Coronary artery (tissue), 2 donors: ENCODE measurements around the gene EEFSEC.

ENCODE experiments used
- DNase-seq: peaks from one replicate; pipeline ENCODE4 v3.0.0-alpha.2; 2017; ENCODE audit warnings: low spot score
- H3K27ac ChIP-seq, 2 donors: fragments of 200-600 bp; sonication (generic); one replicate each; pipeline ENCODE4 v1.5.1; 2016 to 2019
- H3K4me3 ChIP-seq: fragments of 200-600 bp; sonication (generic); 2 replicates; pipeline ENCODE4 v1.5.1; 2016; ENCODE audit warnings: mild to moderate bottlenecking, moderate library complexity
- TF ChIP-seq, protein P1 (sequence below): fragments of 200-600 bp; sonication (generic); IDR thresholded peaks from one replicate; pipeline ENCODE4 v1.5.1; 2019; ENCODE audit warnings: antibody characterized with exemption

The EEFSEC gene

DNA sequence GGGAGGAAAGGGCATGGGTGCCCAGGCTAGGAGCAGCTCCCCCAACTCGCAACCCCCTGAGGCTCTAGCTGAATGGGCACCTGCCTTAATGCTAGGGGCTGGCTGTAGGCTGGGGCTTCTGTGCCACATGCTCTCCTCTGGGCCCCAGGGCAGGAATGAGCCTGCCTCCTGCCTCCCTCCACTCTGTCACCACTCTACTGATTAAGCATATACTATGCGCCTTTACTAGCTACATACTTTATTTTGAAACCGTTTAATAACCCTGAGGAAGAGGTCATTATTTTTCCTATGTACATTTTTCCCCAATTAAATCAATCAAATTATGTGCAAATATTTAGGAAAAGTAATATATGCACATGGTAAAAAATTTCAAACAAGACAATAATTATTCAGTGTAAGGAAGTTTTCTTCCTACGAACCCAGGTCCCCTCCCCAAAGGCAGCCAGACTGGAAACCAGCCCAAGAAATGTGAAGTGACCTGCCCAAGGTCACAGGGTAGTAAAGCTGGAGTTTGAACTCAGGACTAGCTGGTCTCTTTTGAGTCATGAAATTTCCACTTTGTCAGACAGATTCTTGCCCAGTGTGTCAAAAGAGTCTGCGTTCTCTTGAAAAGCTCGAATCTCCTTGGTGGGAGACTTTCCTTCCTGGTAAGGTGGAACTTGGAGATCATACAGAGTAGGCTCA lies 190.9 kb downstream of the EEFSEC start:
- TF ChIP-seq, protein P1, sequence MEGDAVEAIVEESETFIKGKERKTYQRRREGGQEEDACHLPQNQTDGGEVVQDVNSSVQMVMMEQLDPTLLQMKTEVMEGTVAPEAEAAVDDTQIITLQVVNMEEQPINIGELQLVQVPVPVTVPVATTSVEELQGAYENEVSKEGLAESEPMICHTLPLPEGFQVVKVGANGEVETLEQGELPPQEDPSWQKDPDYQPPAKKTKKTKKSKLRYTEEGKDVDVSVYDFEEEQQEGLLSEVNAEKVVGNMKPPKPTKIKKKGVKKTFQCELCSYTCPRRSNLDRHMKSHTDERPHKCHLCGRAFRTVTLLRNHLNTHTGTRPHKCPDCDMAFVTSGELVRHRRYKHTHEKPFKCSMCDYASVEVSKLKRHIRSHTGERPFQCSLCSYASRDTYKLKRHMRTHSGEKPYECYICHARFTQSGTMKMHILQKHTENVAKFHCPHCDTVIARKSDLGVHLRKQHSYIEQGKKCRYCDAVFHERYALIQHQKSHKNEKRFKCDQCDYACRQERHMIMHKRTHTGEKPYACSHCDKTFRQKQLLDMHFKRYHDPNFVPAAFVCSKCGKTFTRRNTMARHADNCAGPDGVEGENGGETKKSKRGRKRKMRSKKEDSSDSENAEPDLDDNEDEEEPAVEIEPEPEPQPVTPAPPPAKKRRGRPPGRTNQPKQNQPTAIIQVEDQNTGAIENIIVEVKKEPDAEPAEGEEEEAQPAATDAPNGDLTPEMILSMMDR, result no peak
- no peak for DNase-seq
- Histone ChIP-seq H3K4me3 (no peak overlapping the region), H3K27ac (no peak overlapping the region)

DNA sequence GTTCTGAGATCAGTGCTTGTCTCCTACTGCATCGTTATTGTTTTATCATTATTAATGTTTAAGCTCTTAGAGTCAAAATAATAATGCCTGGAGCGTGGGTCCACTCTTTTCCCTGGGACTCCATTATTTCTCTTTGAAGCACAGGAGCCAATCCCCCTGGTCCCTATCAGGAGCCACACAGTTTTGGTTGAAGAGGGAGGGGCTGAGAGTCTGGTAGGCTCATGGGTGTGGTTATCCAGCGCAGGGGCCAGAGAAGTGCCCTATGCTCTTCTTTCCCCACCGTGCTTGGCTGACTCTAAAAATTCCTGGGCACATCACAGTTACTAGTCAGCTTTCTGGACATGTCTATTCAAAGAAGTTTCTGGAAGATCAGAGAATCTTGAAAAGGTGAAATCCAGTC lies 191.9 kb downstream of the EEFSEC start:
- H3K27ac ChIP-seq, result no peak overlapping the region

DNA sequence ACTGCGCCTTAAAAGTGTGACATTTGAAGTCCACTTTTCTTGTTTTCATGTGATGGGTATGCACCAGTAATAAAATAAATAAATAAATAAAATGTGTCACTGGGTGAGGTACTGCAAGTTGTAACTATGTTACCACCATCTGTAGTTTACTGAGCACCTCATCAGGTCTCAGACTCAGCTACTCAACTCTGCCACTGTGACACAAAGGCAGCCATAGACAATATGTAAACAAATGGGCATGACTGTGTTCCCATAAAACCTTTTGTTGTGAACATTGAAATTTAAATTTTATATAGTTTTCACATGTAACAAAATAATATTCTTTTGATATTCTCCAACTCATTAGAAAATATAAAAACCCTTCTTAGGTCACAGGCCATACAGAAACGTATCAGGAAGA lies 193.3 kb downstream of the EEFSEC start:
- no peak for DNase-seq
- no peak overlapping the region for H3K27ac ChIP-seq
- H3K4me3 ChIP-seq, result no peak overlapping the region
- TF ChIP-seq, protein P1, result no peak

More for the DNA sequence above, 191.9 kb downstream of the EEFSEC start:
- H3K4me3 ChIP-seq, result no peak overlapping the region
- TF ChIP-seq, protein P1, result no peak
- DNase-seq, result no peak

DNA sequence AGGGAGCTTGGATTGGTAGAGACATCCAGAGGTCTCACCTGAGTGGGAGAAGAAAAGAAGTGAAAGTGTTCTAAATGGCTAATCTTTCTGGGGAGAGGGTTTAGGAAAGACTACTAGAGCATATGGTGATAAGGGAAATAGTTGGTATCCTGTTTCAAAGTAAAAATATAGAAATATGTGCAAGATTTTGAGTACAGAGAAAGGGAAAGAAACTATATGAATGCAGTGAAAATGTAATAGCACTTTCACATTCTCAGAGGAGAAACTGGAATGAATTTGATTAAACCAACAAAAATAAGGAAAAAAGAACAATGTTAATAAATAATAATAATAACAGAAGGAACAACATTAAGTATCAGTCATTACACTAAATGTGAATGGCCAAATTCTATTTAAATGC lies 194.0 kb downstream of the EEFSEC start:
- no peak overlapping the region for H3K27ac ChIP-seq
- TF ChIP-seq, protein P1, result no peak
- DNase-seq, result no peak
- H3K4me3 ChIP-seq, result no peak overlapping the region

DNA sequence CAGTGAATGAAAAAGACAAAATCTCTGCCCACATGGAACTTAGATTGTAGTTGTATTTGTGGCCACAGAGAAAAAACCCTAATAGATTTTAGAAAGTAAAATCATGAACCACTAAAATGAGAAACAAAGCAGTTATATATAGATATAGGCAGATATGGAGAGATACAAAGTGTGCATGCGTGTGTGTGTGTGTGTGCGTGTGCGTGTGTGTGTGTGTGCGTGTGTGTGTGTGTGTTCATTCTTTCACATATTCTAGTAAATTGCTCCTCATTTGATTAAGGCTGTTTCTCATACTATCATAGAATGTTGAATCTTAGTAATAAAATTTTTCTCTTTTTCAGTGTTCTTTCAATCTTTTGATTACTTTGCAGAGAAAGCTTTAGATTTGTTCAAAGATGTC lies 194.8 kb downstream of the EEFSEC start:
- DNase-seq, result no peak
- Histone ChIP-seq H3K27ac (no peak overlapping the region), H3K4me3 (no peak overlapping the region)
- TF ChIP-seq, protein P1, result no peak

GRCh38 chr3:128348805-128349531 lies 195.7 kb downstream of the EEFSEC start:
- TF ChIP-seq, protein P1, result no peak
- DNase-seq, result no peak
- no peak overlapping the region for H3K27ac ChIP-seq

More at GRCh38 chr3:128348805-128349531, 195.7 kb downstream of the EEFSEC start:
- no peak overlapping the region for H3K4me3 ChIP-seq
